ENCODE measurements around the gene EDC4. TPM values are rescaled to one million over a fixed set of nuclear protein-coding genes. Genes with fewer than 3 reads are reported as not detected.
A peak's percentile ranks its signal among the peaks of the same experiment; 100 is the strongest.

EDC4 gene
- total and polyA plus RNA-seq, 9 of the 15 experiments (the other 6 are each of a cell fraction or from before 2014, with no cell fraction given) = 1.1 to 131 (median 74.0) TPM

DNA sequence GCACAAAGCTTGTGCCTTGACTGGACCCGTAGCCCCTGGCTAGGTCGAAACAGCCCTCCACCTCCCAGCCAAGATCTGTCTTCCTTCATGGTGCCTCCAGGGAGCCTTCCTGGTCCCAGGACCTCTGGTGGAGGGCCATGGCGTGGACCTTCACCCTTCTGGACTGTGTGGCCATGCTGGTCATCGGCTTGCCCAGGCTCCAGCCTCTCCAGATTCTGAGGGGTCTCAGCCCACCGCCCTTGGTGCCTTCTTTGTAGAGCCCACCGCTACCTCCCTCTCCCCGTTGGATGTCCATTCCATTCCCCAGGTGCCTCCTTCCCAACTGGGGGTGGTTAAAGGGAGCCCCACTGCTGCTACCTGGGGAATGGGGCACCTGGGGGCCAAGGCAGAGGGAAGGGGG is 55.3 kb downstream of the EDC4 start:
- Histone ChIP-seq H3K4me1 (replicated peaks in 1 of 2; ENCODE audit: control insufficient read depth in 2 of 2, insufficient read depth in 2 of 2, low read length in 2 of 2) (peaks cover 0 to 30% of the 10 kb centered on the region in 2 experiments; a peak in 2 of 5 replicates), H3K9ac (ENCODE audit: insufficient read depth in 1 of 2, low read depth in 2 of 2, low read length in 2 of 2) (no peak overlapping the region), H3K36me3 (ENCODE audit: control insufficient read depth, insufficient read depth, low read length) (peaks cover 18% of the 10 kb centered on the region; the same call in 2 of the 3 replicates), H3K79me2 (ENCODE audit: control insufficient read depth, insufficient read depth, low read length) (no peaks in the 10 kb centered on the region), H4K20me1 (replicated peaks; ENCODE audit: control insufficient read depth, insufficient read depth, low read length) (peaks cover 10% of the 10 kb centered on the region; the same call in 1 of the 2 replicates), H3K27me3 (ENCODE audit: control insufficient read depth in 2 of 2, insufficient read depth in 2 of 2, low read length in 2 of 2) (no peaks in the 10 kb centered on the region), H3K4me3 (no peak overlapping the region), H3K9me1 (ENCODE audit: control insufficient read depth, insufficient read depth, low read length) (no peaks in the 10 kb centered on the region), H3K4me2 (ENCODE audit: insufficient read depth, low read length) (no peak overlapping the region), H2AFZ (ENCODE audit: low read depth, low read length) (no peak overlapping the region), H3K27ac (ENCODE audit: extremely low read depth, low read depth, low read length) (no peak overlapping the region), H3K9me3 (replicated peaks; ENCODE audit: control insufficient read depth, insufficient read depth, low read depth, low read length) (no peaks in the 10 kb centered on the region)
- TF ChIP-seq RBFOX2 (IDR thresholded peaks at IDR 0.05; ENCODE audit: low read depth, low read length) = 0 out of 2 replicates have a peak, but pooled peaks have one; percentile 6
- TF ChIP-seq TBL1XR1 (IDR thresholded peaks at IDR 0.05; ENCODE audit: low read length in 2 of 2) = no peak
- TF ChIP-seq ZNF282 (CRISPR knock-in tag; IDR thresholded peaks at IDR 0.05) = 0 out of 2 replicates have a peak, but pooled peaks have one; percentile 20
- WGBS (ENCODE audit: insufficient coverage, low coverage, missing lambda C conversion rate) = 43% methylated on average over 5 of the region's 7 CpGs
- ChIA-PET POLR2A (interaction anchor here (0.6 kb wide), 1 partner anchor 19 kb away, joined by 3 read pairs; no protein-coding TSS in a partner anchor), CTCF (ENCODE audit: low intra/inter-chr PET ratio) (interaction anchor here (0.6 to 3.8 kb wide), 6 partner anchors 45 to 407 kb away, joined by 5 to 35 read pairs (median 15); partner anchors contain the start of gene NRN1L)
- in situ Hi-C loops (cut with MboI) (loop anchor here (5.0 to 10.0 kb wide), 3 partner anchors 111 to 403 kb away; partner anchors contain the start of genes C16orf86, ENKD1 and RIPOR1), intact Hi-C loops (cut with micrococcal nuclease) (loop anchor here (1.0 to 2.0 kb wide), 3 partner anchors 45 to 255 kb away; no protein-coding TSS in a partner anchor)
- peak; percentile 9; the same call in 2 of the 3 replicates for ATAC-seq
- BruUV-seq (replicated peaks) = no TSS peak
- no peak for DNase-seq (ENCODE audit: extremely low read depth in 1 of 4, low spot score in 3 of 4)
- FAIRE-seq = no peak
